HG03521 (cell line): Measurements from ENCODE around the gene KLK3.
"Not testable (repeated sequence)": the region's sequence is repeated elsewhere in the genome, so short reads cannot be mapped to it uniquely, and the experiment has no call there.

Experiments used
- ATAC-seq: cut with Tn5 transposase; IDR thresholded peaks from one replicate; pipeline ENCODE4 v1.9.1; 2021; ENCODE audit warnings: mild to moderate bottlenecking, moderate library complexity; ENCODE audit not compliant: unreplicated experiment

The KLK3 gene

GRCh38 chr19:50859849-50860248, 5.1 kb downstream of the KLK3 start:
- ATAC-seq: no peak

- ATAC-seq: no peak
Measured at GRCh38 chr19:50861010-50861409, 6.3 kb downstream of the KLK3 start.

- ATAC-seq: no peak
Measured at GRCh38 chr19:50861496-50862286, 7.0 kb downstream of the KLK3 start.

- ATAC-seq: no peak
Measured at GRCh38 chr19:50869479-50869878, 14.8 kb downstream of the KLK3 start.

- ATAC-seq: no peak
Measured at GRCh38 chr19:50870417-50871089, 15.8 kb downstream of the KLK3 start.

- ATAC-seq: no peak
Measured at GRCh38 chr19:50873056-50873455, 18.3 kb downstream of the KLK3 start, which contains the start of gene KLK2. Gene KLK2, plus strand, starts transcription at chr19:50873439. Its CDS starts 35 bp downstream, at chr19:50873474.

- no peak for ATAC-seq
Measured at GRCh38 chr19:50874211-50874610, 19.5 kb downstream of the KLK3 start.

GRCh38 chr19:50875795-50876422, 21.2 kb downstream of the KLK3 start:
- no peak for ATAC-seq

GRCh38 chr19:50876456-50876855, 21.7 kb downstream of the KLK3 start:
- no peak for ATAC-seq

GRCh38 chr19:50877338-50877737, 22.6 kb downstream of the KLK3 start:
- no peak for ATAC-seq

- ATAC-seq: no peak
Measured at GRCh38 chr19:50878851-50879250, 24.1 kb downstream of the KLK3 start.

- ATAC-seq: no peak
Measured at GRCh38 chr19:50880241-50880640, 25.5 kb downstream of the KLK3 start.

GRCh38 chr19:50882188-50882587, 27.5 kb downstream of the KLK3 start:
- ATAC-seq: no peak

GRCh38 chr19:50889638-50890037, 34.9 kb downstream of the KLK3 start:
- no peak for ATAC-seq

- ATAC-seq: no peak
Measured at GRCh38 chr19:50890422-50891252, 35.9 kb downstream of the KLK3 start.

- ATAC-seq: no peak
Measured at GRCh38 chr19:50891253-50891625, 36.5 kb downstream of the KLK3 start.

GRCh38 chr19:50893047-50893736, 38.5 kb downstream of the KLK3 start:
- no peak for ATAC-seq

GRCh38 chr19:50894478-50895356, 40.0 kb downstream of the KLK3 start:
- ATAC-seq: no peak

GRCh38 chr19:50896089-50896590, 41.4 kb downstream of the KLK3 start:
- ATAC-seq: not testable (repeated sequence)
